K562 (cell line): ENCODE measurements around the gene LTN1. TPM values are rescaled to one million over a fixed set of nuclear protein-coding genes. Genes with fewer than 3 reads are reported as not detected.

Experiments
- ATAC-seq: fragments of 200-7000 bp; cut with Tn5 transposase; 3 replicates; pipeline ENCODE4 v1.9.1; 2020; ENCODE audit warnings: moderate library complexity
- BruUV-seq: library from RNA; stranded (reverse); fragments of 400-500 nt; replicated peaks from 2 replicates; lab custom pipeline; 2021; lab: Mats Ljungman, UMichigan
- CTCF ChIA-PET: fragments of 300-600 bp; formaldehyde crosslinking; extraction: SDS; loops from one replicate; lab custom pipeline; 2021; ENCODE audit warnings: low intra/inter-chr PET ratio; lab: Yijun Ruan, JAX
- POLR2A ChIA-PET: fragments of 300-600, 350-650 bp; sonication (Branson Sonifier 250); formaldehyde crosslinking; extraction: SDS; loops from one replicate; lab custom pipeline; 2021; ENCODE audit warnings: antibody characterized with exemption, inconsistent platforms; lab: Yijun Ruan, JAX
- DNase-seq, 4 experiments: peaks; one replicate each; pipeline versions ENCODE4 v3.0.0 to v3.0.0-alpha.2; 2011 to 2018; ENCODE audit warnings: low spot score in 3 of 4, mixed read lengths in 3 of 4; ENCODE audit errors: extremely low read depth in 1 of 4
- FAIRE-seq: peaks from 2 replicates; lab custom pipeline; 2011; peaks lifted over from hg19 to GRCh38; lab: Jason Lieb, UNC
- H2AFZ ChIP-seq: 2 replicates; pipeline ENCODE4 v1.6.0; 2011; ENCODE audit warnings: low read depth, low read length, control low read depth, inconsistent platforms
- H3K27ac ChIP-seq: fragments of 200-600 bp; 3 replicates; pipeline ENCODE4 v1.8.0; 2011; ENCODE audit warnings: low read depth, mild to moderate bottlenecking, control low read depth, inconsistent platforms, low read length, moderate library complexity, mixed read lengths; ENCODE audit errors: extremely low read depth
- H3K27me3 ChIP-seq, 2 experiments: fragments of 300-600 bp in 1 of 2; 2 replicates in 1 of 2; 3 replicates in 1 of 2; pipeline versions ENCODE4 v1.6.0 to v1.8.0; 2011; ENCODE audit warnings: inconsistent platforms in 2 of 2, low read length in 2 of 2, mild to moderate bottlenecking in 1 of 2, mixed read lengths in 1 of 2, moderate library complexity in 1 of 2; ENCODE audit not compliant: control insufficient read depth in 2 of 2, insufficient read depth in 2 of 2
- H3K36me3 ChIP-seq: fragments of 300-600 bp; 3 replicates; pipeline ENCODE4 v1.8.0; 2011; ENCODE audit warnings: mild to moderate bottlenecking, low read length, inconsistent platforms; ENCODE audit not compliant: control insufficient read depth, insufficient read depth
- H3K4me1 ChIP-seq, 2 experiments: fragments of 200-600 bp in 1 of 2; replicated peaks in 1 of 2; 2 replicates in 1 of 2; 3 replicates in 1 of 2; pipeline versions ENCODE4 v1.5.1 to v1.8.0; 2011; ENCODE audit warnings: inconsistent platforms in 2 of 2, low read length in 2 of 2, mild to moderate bottlenecking in 1 of 2, mixed read lengths in 1 of 2, moderate library complexity in 1 of 2; ENCODE audit not compliant: control insufficient read depth in 2 of 2, insufficient read depth in 2 of 2
- H3K4me2 ChIP-seq: 2 replicates; pipeline ENCODE4 v1.6.1; 2011; ENCODE audit warnings: low read length, control low read depth, inconsistent platforms, mixed read lengths; ENCODE audit not compliant: insufficient read depth
- H3K4me3 ChIP-seq: fragments of 200-600 bp; sonication (generic), shearing (Covaris generic); 2 replicates; pipeline ENCODE4 v1.5.1; 2016; ENCODE audit warnings: control low read depth, inconsistent platforms
- H3K79me2 ChIP-seq: fragments of 200-600 bp; 3 replicates; pipeline ENCODE4 v1.8.0; 2011; ENCODE audit warnings: low read length, inconsistent platforms; ENCODE audit not compliant: control insufficient read depth, insufficient read depth
- H3K9ac ChIP-seq, 2 experiments: 2 replicates each; pipeline versions ENCODE4 v1.6.0 to v1.6.1; 2011; ENCODE audit warnings: low read depth in 2 of 2, low read length in 2 of 2, control low read depth in 1 of 2, inconsistent platforms in 1 of 2, mild to moderate bottlenecking in 1 of 2, mixed read lengths in 1 of 2; ENCODE audit not compliant: insufficient read depth in 1 of 2
- H3K9me1 ChIP-seq: one replicate; pipeline ENCODE4 v1.6.0; 2011; ENCODE audit warnings: inconsistent platforms, mild to moderate bottlenecking, low read length, moderate library complexity; ENCODE audit not compliant: control insufficient read depth, insufficient read depth
- H3K9me3 ChIP-seq: replicated peaks from 2 replicates; pipeline ENCODE4 v1.5.1; 2011; ENCODE audit warnings: low read depth, low read length, inconsistent platforms; ENCODE audit not compliant: control insufficient read depth, insufficient read depth
- H4K20me1 ChIP-seq: replicated peaks from 2 replicates; pipeline ENCODE4 v1.6.1; 2011; ENCODE audit warnings: low read length, inconsistent platforms, mixed read lengths; ENCODE audit not compliant: control insufficient read depth, insufficient read depth
- CREB1 ChIP-seq, 2 experiments: sonication (generic) in 1 of 2; formaldehyde crosslinking in 1 of 2; IDR thresholded peaks; 2 replicates each; pipeline versions ENCODE4 v1.6.1 to v1.8.0; 2012 to 2022; ENCODE audit warnings: inconsistent platforms in 1 of 2, mild to moderate bottlenecking in 1 of 2, missing genetic modification reagents in 1 of 2, moderate library complexity in 1 of 2
- POLR2AphosphoS2 ChIP-seq: IDR thresholded peaks from 2 replicates; pipeline ENCODE4 v1.6.1; 2012; ENCODE audit warnings: low read length, improper control_type of control experiment
- SMARCB1 ChIP-seq: IDR thresholded peaks from 2 replicates; pipeline ENCODE4 v1.6.1; 2011; ENCODE audit warnings: improper control_type of control experiment, low read depth; ENCODE audit not compliant: insufficient read length
- SP1 ChIP-seq: sonication (generic); formaldehyde crosslinking; IDR thresholded peaks from 2 replicates; pipeline ENCODE4 v1.8.1; 2022; ENCODE audit warnings: mild to moderate bottlenecking, missing genetic modification reagents
- SPI1 ChIP-seq: IDR thresholded peaks from 2 replicates; pipeline ENCODE4 v1.6.1; 2011; ENCODE audit warnings: low read depth, low read length, control low read depth, borderline replicate concordance
- WGBS: fragments of 100-300 bp; shearing (Covaris generic); methylation state at CpG from one replicate; pipeline ENCODE4 v1.1.6; 2016; ENCODE audit warnings: low coverage, mixed read lengths; ENCODE audit not compliant: insufficient coverage; ENCODE audit errors: missing lambda C conversion rate; 5-methylcytosine and 5-hydroxymethylcytosine counted together
- in situ Hi-C: fragments of 300-500 bp; cut with MboI; formaldehyde crosslinking; loops from 4 replicates; pipeline ENCODE4 v1.15.0; 2018; ENCODE audit warnings: inconsistent platforms, mixed read lengths
- intact Hi-C: fragments of 100-400 bp; cut with micrococcal nuclease; formaldehyde crosslinking; loops from 2 replicates; pipeline ENCODE4 v1.14.2; 2022
- polyA plus RNA-seq, 8 experiments: library from polyadenylated mRNA; depleted of rRNA in 4 of 8; stranded (reverse) in 5 of 8; unstranded in 3 of 8; fragments of >200 nt; fragmentation: Nextera tagmentation in 2 of 8; fragmentation: Illumina TruSeq in 1 of 8; extraction: Ambion mirVana in 2 of 8; extraction: Trizol in 1 of 8; gene quantifications; 2 replicates each; pipeline versions ENCODE4 v1.2.1 to v1.2.3, GENCODE V29; 2011 to 2014; ENCODE audit warnings: inconsistent platforms in 1 of 8, missing spikeins in 1 of 8
- total RNA-seq, 7 experiments: library from RNA; depleted of rRNA in 6 of 7; stranded (reverse); fragments of >200 nt in 6 of 7; fragmentation: Illumina TruSeq in 2 of 7; extraction: Trizol in 2 of 7; gene quantifications; 2 replicates each; pipeline versions ENCODE4 v1.2.1 to v1.2.3, GENCODE V29; 2011 to 2021; ENCODE audit warnings: low replicate concordance in 1 of 7
- TF ChIP-seq, protein P1 (sequence below): fragments of 450-650 bp; formaldehyde crosslinking; conservative IDR thresholded peaks from 2 replicates; pipeline ENCODE4 v1.4.0; 2022; ENCODE audit warnings: mild to moderate bottlenecking, missing genetic modification characterization
- TF ChIP-seq, protein P2 (sequence below): sonication (generic); formaldehyde crosslinking; IDR thresholded peaks from 2 replicates; pipeline ENCODE4 v1.8.0; 2023; ENCODE audit warnings: mild to moderate bottlenecking, missing genetic modification reagents
- TF ChIP-seq, protein P3 (sequence below): fragments of 450-650 bp; IDR thresholded peaks from 2 replicates; pipeline ENCODE4 v1.7.1; 2018; ENCODE audit warnings: mild to moderate bottlenecking, low read depth; ENCODE audit not compliant: partially characterized antibody
- TF ChIP-seq, protein P4 (sequence below): fragments of 450-650 bp; IDR thresholded peaks from 2 replicates; pipeline ENCODE4 v1.6.1; 2016; ENCODE audit warnings: antibody characterized with exemption

LTN1 gene
- total and polyA plus RNA-seq, 9 of the 15 experiments (the other 6 are each of a cell fraction or from before 2014, with no cell fraction given): 15.7 to 49.6 (median 28.7) TPM

DNA sequence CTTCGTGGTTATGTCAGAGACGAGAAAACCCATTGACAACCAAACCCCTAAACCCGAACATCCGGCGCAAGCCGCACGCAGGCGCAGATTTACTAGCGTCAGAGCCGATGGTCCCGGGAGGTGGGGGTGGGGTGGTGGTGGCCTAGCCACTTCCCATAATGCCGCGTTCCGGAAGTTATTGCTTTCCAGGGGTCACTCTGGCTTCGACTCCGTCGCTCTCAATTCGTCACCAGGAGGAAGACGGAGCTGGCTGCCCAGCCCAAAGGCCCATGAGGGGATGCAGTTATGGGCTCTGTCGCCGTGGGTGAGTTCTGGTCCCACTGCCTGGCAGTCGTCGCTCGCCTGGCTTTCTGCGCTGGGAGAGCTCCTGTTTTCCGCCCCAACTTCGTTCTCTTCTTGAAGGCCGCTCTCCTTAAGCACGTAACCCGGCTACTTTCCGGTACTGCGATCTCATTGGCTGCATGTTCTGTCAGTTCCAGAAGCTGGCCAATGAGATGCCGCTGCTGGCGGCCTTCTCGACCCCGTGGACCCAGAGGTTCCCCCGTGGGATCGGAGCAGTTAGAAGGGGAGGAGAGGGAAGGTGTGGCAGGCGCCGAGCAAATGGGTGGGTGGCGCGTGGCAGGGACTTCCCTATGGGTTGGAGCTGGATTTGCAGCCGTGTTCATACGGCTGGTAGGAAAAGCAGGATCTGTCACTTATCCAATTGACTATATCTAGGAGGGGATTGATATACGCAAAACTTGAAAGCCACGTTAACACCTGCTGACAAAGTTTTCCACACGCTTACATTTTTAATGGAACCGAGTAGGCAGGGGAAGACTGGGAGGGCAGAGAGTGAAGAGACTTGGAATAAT lies 32.0 kb upstream of the LTN1 start, which contains the start of gene USP16:
TSS of gene USP16 (plus strand) at position 195 of the 854 bp plus-strand sequence. CDS start 3,246 bp downstream, outside the sequence.
- H3K79me2 ChIP-seq: peaks cover 51% of the 10 kb centered on the region
- CTCF ChIA-PET: interaction anchor here (0.6 kb wide), 1 partner anchor 143 kb away, joined by 3 read pairs; no protein-coding TSS in a partner anchor
- BruUV-seq: no TSS peak
- TF ChIP-seq POLR2AphosphoS2 (0 out of 2 replicates have a peak, but pooled peaks have one; percentile 35), CREB1 (IDR thresholded peaks at IDR 0.05) (peak; percentile 97), CREB1 (CRISPR knock-in tag; IDR thresholded peaks at IDR 0.05) (peak; percentile 96), SMARCB1 (no peak), SPI1 (peak; percentile 79), SP1 (CRISPR knock-in tag) (peak; percentile 81; the same call in 1 of the 2 replicates)
- TF ChIP-seq, protein P1, sequence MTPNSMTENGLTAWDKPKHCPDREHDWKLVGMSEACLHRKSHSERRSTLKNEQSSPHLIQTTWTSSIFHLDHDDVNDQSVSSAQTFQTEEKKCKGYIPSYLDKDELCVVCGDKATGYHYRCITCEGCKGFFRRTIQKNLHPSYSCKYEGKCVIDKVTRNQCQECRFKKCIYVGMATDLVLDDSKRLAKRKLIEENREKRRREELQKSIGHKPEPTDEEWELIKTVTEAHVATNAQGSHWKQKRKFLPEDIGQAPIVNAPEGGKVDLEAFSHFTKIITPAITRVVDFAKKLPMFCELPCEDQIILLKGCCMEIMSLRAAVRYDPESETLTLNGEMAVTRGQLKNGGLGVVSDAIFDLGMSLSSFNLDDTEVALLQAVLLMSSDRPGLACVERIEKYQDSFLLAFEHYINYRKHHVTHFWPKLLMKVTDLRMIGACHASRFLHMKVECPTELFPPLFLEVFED (CRISPR knock-in tag): no peak
- TF ChIP-seq, protein P2, sequence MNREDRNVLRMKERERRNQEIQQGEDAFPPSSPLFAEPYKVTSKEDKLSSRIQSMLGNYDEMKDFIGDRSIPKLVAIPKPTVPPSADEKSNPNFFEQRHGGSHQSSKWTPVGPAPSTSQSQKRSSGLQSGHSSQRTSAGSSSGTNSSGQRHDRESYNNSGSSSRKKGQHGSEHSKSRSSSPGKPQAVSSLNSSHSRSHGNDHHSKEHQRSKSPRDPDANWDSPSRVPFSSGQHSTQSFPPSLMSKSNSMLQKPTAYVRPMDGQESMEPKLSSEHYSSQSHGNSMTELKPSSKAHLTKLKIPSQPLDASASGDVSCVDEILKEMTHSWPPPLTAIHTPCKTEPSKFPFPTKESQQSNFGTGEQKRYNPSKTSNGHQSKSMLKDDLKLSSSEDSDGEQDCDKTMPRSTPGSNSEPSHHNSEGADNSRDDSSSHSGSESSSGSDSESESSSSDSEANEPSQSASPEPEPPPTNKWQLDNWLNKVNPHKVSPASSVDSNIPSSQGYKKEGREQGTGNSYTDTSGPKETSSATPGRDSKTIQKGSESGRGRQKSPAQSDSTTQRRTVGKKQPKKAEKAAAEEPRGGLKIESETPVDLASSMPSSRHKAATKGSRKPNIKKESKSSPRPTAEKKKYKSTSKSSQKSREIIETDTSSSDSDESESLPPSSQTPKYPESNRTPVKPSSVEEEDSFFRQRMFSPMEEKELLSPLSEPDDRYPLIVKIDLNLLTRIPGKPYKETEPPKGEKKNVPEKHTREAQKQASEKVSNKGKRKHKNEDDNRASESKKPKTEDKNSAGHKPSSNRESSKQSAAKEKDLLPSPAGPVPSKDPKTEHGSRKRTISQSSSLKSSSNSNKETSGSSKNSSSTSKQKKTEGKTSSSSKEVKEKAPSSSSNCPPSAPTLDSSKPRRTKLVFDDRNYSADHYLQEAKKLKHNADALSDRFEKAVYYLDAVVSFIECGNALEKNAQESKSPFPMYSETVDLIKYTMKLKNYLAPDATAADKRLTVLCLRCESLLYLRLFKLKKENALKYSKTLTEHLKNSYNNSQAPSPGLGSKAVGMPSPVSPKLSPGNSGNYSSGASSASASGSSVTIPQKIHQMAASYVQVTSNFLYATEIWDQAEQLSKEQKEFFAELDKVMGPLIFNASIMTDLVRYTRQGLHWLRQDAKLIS (CRISPR knock-in tag): no peak
- TF ChIP-seq, protein P3, sequence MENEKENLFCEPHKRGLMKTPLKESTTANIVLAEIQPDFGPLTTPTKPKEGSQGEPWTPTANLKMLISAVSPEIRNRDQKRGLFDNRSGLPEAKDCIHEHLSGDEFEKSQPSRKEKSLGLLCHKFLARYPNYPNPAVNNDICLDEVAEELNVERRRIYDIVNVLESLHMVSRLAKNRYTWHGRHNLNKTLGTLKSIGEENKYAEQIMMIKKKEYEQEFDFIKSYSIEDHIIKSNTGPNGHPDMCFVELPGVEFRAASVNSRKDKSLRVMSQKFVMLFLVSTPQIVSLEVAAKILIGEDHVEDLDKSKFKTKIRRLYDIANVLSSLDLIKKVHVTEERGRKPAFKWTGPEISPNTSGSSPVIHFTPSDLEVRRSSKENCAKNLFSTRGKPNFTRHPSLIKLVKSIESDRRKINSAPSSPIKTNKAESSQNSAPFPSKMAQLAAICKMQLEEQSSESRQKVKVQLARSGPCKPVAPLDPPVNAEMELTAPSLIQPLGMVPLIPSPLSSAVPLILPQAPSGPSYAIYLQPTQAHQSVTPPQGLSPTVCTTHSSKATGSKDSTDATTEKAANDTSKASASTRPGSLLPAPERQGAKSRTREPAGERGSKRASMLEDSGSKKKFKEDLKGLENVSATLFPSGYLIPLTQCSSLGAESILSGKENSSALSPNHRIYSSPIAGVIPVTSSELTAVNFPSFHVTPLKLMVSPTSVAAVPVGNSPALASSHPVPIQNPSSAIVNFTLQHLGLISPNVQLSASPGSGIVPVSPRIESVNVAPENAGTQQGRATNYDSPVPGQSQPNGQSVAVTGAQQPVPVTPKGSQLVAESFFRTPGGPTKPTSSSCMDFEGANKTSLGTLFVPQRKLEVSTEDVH: peak; percentile 92
- TF ChIP-seq, protein P4, sequence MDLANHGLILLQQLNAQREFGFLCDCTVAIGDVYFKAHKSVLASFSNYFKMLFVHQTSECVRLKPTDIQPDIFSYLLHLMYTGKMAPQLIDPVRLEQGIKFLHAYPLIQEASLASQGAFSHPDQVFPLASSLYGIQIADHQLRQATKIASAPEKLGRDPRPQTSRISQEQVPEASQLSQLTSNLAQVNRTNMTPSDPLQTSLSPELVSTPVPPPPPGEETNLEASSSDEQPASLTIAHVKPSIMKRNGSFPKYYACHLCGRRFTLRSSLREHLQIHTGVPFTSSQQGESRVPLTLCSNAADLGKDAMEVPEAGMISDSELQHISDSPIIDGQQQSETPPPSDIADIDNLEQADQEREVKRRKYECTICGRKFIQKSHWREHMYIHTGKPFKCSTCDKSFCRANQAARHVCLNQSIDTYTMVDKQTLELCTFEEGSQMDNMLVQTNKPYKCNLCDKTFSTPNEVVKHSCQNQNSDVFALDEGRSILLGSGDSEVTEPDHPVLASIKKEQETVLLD: peak; percentile 83

More for the DNA sequence above, 32.0 kb upstream of the LTN1 start, which contains the start of gene USP16:
- WGBS: under 1% methylated on average over 45 of the region's 48 CpGs
- POLR2A ChIA-PET: interaction anchor here (0.6 to 7.6 kb wide), 21 partner anchors 10 to 475 kb away, joined by 3 to 56 read pairs (median 5); partner anchors contain the start of genes CCT8 and LTN1
- H3K9me1 ChIP-seq: no peaks in the 10 kb centered on the region
- peaks cover 3 to 13% of the 10 kb centered on the region in 2 experiments; a peak in 1 of 5 replicates for H3K4me1 ChIP-seq
- H4K20me1 ChIP-seq: no peaks in the 10 kb centered on the region
- in situ Hi-C loops: no loop called here
- intact Hi-C loops: loop anchor here (1.0 to 5.0 kb wide), 3 partner anchors 22 to 48 kb away; partner anchors contain the start of genes CCT8 and LTN1
- peak within 1 kb of the TSS; percentile 94 to 98 for H3K9ac ChIP-seq
- H3K4me3 ChIP-seq: peak within 1 kb of the TSS; percentile 65
- peak within 1 kb of the TSS; percentile 97 for H3K27ac ChIP-seq
- FAIRE-seq (peak; percentile 96), ATAC-seq (peak; percentile 97), DNase-seq (peak; percentile 100)
- no peaks in the 10 kb centered on the region for H3K27me3 ChIP-seq
- peak within 1 kb of the TSS; percentile 90 for H3K4me2 ChIP-seq
- no peaks in the 10 kb centered on the region for H3K9me3 ChIP-seq
- H3K36me3 ChIP-seq: peaks cover 18% of the 10 kb centered on the region
- H2AFZ ChIP-seq: peak within 1 kb of the TSS; percentile 97
